Endothelial cell of umbilical vein (primary cell): ENCODE results near the gene USP36. TPM values are rescaled to one million over a fixed set of nuclear protein-coding genes. Genes with fewer than 3 reads are reported as not detected.

ENCODE experiments used
- BruUV-seq: library from RNA; stranded (reverse); fragments of 400-500 nt; replicated peaks from 2 replicates; lab custom pipeline; 2021; lab: Mats Ljungman, UMichigan
- CTCF ChIA-PET: fragments of 300-600, 350-600 bp; sonication (Branson Sonifier 250); formaldehyde crosslinking; loops from one replicate; lab custom pipeline; 2021; ENCODE audit warnings: antibody characterized with exemption, inconsistent platforms; lab: Charles Lee
- POLR2A ChIA-PET: fragments of 300-600, 350-600 bp; sonication (Branson Sonifier 250); formaldehyde crosslinking; loops from one replicate; lab custom pipeline; 2021; ENCODE audit warnings: antibody characterized with exemption, inconsistent platforms; lab: Charles Lee
- DNase-seq: peaks from one replicate; pipeline ENCODE4 v3.0.0-alpha.2; 2011; ENCODE audit warnings: low read depth, low spot score
- FAIRE-seq: peaks from 2 replicates; lab custom pipeline; 2011; peaks lifted over from hg19 to GRCh38; lab: Jason Lieb, UNC
- H2AFZ ChIP-seq: 2 replicates; pipeline ENCODE4 v1.6.0; 2012; ENCODE audit warnings: low read depth, low read length, control low read depth, inconsistent platforms
- H3K27ac ChIP-seq: 2 replicates; pipeline ENCODE4 v1.5.1; 2011; ENCODE audit warnings: low read depth, mild to moderate bottlenecking, control low read depth, low read length, moderate library complexity; ENCODE audit not compliant: insufficient read depth
- H3K27me3 ChIP-seq, 2 experiments: 2 replicates each; pipeline versions ENCODE4 v1.6.0 to v1.6.1; 2011; ENCODE audit warnings: low read length in 2 of 2, mixed read lengths in 1 of 2; ENCODE audit not compliant: control insufficient read depth in 2 of 2, insufficient read depth in 2 of 2
- H3K36me3 ChIP-seq, 2 experiments: 2 replicates in 1 of 2; 3 replicates in 1 of 2; pipeline ENCODE4 v1.5.1; 2011; ENCODE audit warnings: low read length in 2 of 2, mild to moderate bottlenecking in 1 of 2, moderate library complexity in 1 of 2; ENCODE audit not compliant: control insufficient read depth in 2 of 2, insufficient read depth in 2 of 2; ENCODE audit errors: extremely low read depth in 1 of 2
- H3K4me1 ChIP-seq: 3 replicates; pipeline ENCODE4 v1.5.1; 2011; ENCODE audit warnings: mild to moderate bottlenecking, low read length; ENCODE audit not compliant: control insufficient read depth, insufficient read depth; ENCODE audit errors: extremely low read depth
- H3K4me2 ChIP-seq: 2 replicates; pipeline ENCODE4 v1.6.1; 2011; ENCODE audit warnings: low read length, control low read depth, mixed read lengths; ENCODE audit not compliant: insufficient read depth
- H3K4me3 ChIP-seq, 3 experiments: fragments of 200-600 bp in 1 of 3; sonication (generic), shearing (Covaris generic) in 1 of 3; replicated peaks in 1 of 3; 2 replicates each; pipeline ENCODE4 v1.5.1; 2011 to 2016; ENCODE audit warnings: control low read depth in 3 of 3, low read length in 3 of 3, mild to moderate bottlenecking in 2 of 3, inconsistent platforms in 1 of 3, low read depth in 1 of 3, moderate library complexity in 1 of 3; ENCODE audit not compliant: insufficient read depth in 1 of 3
- H3K79me2 ChIP-seq: 2 replicates; pipeline ENCODE4 v1.6.0; 2012; ENCODE audit warnings: low read length, inconsistent platforms; ENCODE audit not compliant: control insufficient read depth, insufficient read depth
- H3K9ac ChIP-seq: replicated peaks from 2 replicates; pipeline ENCODE3; 2011; ENCODE audit warnings: low read length, control low read depth; ENCODE audit not compliant: insufficient read depth; ENCODE audit errors: extremely low read depth
- H3K9me1 ChIP-seq: replicated peaks from 3 replicates; pipeline ENCODE4 v1.6.0; 2011; ENCODE audit warnings: mild to moderate bottlenecking, low read length; ENCODE audit not compliant: control insufficient read depth, insufficient read depth; ENCODE audit errors: extremely low read depth
- H3K9me3 ChIP-seq: replicated peaks from 2 replicates; pipeline ENCODE4 v1.5.1; 2012; ENCODE audit warnings: low read length, inconsistent platforms; ENCODE audit not compliant: control insufficient read depth, insufficient read depth
- H4K20me1 ChIP-seq: replicated peaks from 2 replicates; pipeline ENCODE3; 2011; ENCODE audit warnings: mild to moderate bottlenecking, low read length; ENCODE audit not compliant: control insufficient read depth, insufficient read depth; ENCODE audit errors: extremely low read depth
- EZH2 ChIP-seq: IDR thresholded peaks from 2 replicates; pipeline ENCODE4 v1.6.1; 2012; ENCODE audit warnings: borderline replicate concordance, low read depth, mild to moderate bottlenecking, moderate library complexity, low read length, inconsistent platforms; ENCODE audit not compliant: severe bottlenecking
- FOS ChIP-seq: IDR thresholded peaks from 2 replicates; pipeline ENCODE4 v1.6.1; 2011; ENCODE audit warnings: mild to moderate bottlenecking, low read length, moderate library complexity, borderline replicate concordance; ENCODE audit not compliant: insufficient read depth
- GATA2 ChIP-seq: IDR thresholded peaks from 2 replicates; pipeline ENCODE4 v1.7.0; 2011; ENCODE audit warnings: low read depth, mild to moderate bottlenecking, moderate library complexity, mixed read lengths, low read length; ENCODE audit not compliant: insufficient read length, insufficient read depth
- JUN ChIP-seq: IDR thresholded peaks from 2 replicates; pipeline ENCODE4 v1.6.1; 2011; ENCODE audit warnings: borderline replicate concordance, low read depth; ENCODE audit not compliant: insufficient read length, insufficient read depth
- MYC ChIP-seq: IDR thresholded peaks from one replicate; pipeline ENCODE4 v1.6.1; 2011; ENCODE audit warnings: mild to moderate bottlenecking, low read depth, low read length
- POLR2A ChIP-seq: IDR thresholded peaks from 2 replicates; pipeline ENCODE4 v1.6.1; 2012; ENCODE audit warnings: low read depth, mild to moderate bottlenecking, control low read depth, low read length
- POLR2AphosphoS5 ChIP-seq: IDR thresholded peaks from 2 replicates; pipeline ENCODE4 v1.6.1; 2012; ENCODE audit warnings: low read depth, mild to moderate bottlenecking, control low read depth, low read length, moderate library complexity; ENCODE audit not compliant: insufficient read depth
- dilution Hi-C: fragments of 300-500 bp; cut with MboI; formaldehyde crosslinking; loops from one replicate; pipeline ENCODE4 v1.15.0; 2019; ENCODE audit warnings: low sequenced_read_pairs; ENCODE audit not compliant: extremely low pct_ligation_motif_present
- intact Hi-C: fragments of 100-400 bp; cut with micrococcal nuclease; formaldehyde crosslinking; loops from one replicate; pipeline ENCODE4 v1.10.0; 2022
- polyA plus RNA-seq, 4 experiments: library from polyadenylated mRNA; depleted of rRNA in 3 of 4; stranded (reverse) in 3 of 4; unstranded in 1 of 4; fragments of >200 nt; gene quantifications; 2 replicates each; pipeline versions ENCODE4 v1.2.1 to v1.2.3, GENCODE V29; 2011 to 2012; ENCODE audit warnings: missing spikeins in 1 of 4
- total RNA-seq: library from RNA; stranded (reverse); gene quantifications from 2 replicates; pipeline ENCODE4 v1.2.3, GENCODE V29; 2021
- TF ChIP-seq, protein P1 (sequence below): IDR thresholded peaks from 2 replicates; pipeline ENCODE4 v1.6.1; 2011; ENCODE audit not compliant: insufficient read depth, insufficient read length
- TF ChIP-seq, protein P2 (sequence below), 2 donors: IDR thresholded peaks; 1 replicate in 1 of 2; 2 replicates in 1 of 2; pipeline ENCODE4 v1.5.1; 2011; ENCODE audit warnings: low read length in 2 of 2, mild to moderate bottlenecking in 2 of 2, moderate library complexity in 2 of 2, control low read depth in 1 of 2, inconsistent platforms in 1 of 2, low read depth in 1 of 2; ENCODE audit not compliant: insufficient read depth in 1 of 2; ENCODE audit errors: extremely low read depth in 1 of 2

USP36 gene
- total and polyA plus RNA-seq, 2 donors (not counting 3 experiments of a cell fraction or from before 2014, with no cell fraction given) = 29.8 to 46.6 TPM

DNA sequence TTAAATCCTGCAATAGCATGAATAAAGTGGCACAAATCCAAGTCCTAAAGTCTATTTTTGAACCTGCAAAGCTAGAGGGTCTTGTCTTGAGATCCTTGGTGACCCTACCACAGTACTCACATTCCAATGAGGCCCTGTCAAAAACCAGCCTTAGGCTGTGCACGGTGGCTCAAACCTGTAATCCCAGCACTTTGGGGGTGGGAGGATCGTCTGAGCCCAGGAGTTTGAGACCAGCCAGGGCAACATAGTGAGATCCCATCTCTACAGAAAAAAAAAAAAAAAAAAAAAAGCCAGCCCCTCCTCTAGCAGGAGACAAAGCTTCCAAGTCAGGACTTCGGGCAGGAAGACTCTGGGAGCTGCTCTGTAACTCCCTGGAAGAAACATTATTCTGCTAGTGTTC is 74.8 kb downstream of the USP36 start:
- Histone ChIP-seq H3K4me1 (peaks cover 33% of the 10 kb centered on the region), H3K27me3 (no peaks in the 10 kb centered on the region), H3K4me2 (no peak overlapping the region), H3K9me1 (no peaks in the 10 kb centered on the region), H3K9ac (no peak overlapping the region), H4K20me1 (no peaks in the 10 kb centered on the region), H3K36me3 (no peaks in the 10 kb centered on the region), H3K9me3 (no peaks in the 10 kb centered on the region), H3K4me3 (no peak overlapping the region), H3K79me2 (peaks cover 13% of the 10 kb centered on the region), H2AFZ (no peak overlapping the region), H3K27ac (no peak overlapping the region)
- FAIRE-seq = no peak
- ChIA-PET POLR2A (no interaction called here), CTCF (no interaction called here)
- no peak for TF ChIP-seq POLR2A
- TF ChIP-seq EZH2 = no peak
- TF ChIP-seq, protein P1, sequence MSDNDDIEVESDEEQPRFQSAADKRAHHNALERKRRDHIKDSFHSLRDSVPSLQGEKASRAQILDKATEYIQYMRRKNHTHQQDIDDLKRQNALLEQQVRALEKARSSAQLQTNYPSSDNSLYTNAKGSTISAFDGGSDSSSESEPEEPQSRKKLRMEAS = no peak
- no peak for TF ChIP-seq JUN
- TF ChIP-seq POLR2AphosphoS5 = no peak
- TF ChIP-seq GATA2 = no peak
- TF ChIP-seq FOS = no peak
- no peak for TF ChIP-seq MYC
- TF ChIP-seq, protein P2, sequence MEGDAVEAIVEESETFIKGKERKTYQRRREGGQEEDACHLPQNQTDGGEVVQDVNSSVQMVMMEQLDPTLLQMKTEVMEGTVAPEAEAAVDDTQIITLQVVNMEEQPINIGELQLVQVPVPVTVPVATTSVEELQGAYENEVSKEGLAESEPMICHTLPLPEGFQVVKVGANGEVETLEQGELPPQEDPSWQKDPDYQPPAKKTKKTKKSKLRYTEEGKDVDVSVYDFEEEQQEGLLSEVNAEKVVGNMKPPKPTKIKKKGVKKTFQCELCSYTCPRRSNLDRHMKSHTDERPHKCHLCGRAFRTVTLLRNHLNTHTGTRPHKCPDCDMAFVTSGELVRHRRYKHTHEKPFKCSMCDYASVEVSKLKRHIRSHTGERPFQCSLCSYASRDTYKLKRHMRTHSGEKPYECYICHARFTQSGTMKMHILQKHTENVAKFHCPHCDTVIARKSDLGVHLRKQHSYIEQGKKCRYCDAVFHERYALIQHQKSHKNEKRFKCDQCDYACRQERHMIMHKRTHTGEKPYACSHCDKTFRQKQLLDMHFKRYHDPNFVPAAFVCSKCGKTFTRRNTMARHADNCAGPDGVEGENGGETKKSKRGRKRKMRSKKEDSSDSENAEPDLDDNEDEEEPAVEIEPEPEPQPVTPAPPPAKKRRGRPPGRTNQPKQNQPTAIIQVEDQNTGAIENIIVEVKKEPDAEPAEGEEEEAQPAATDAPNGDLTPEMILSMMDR (IDR thresholded peaks at IDR 0.05; ENCODE audit: extremely low read depth in 1 of 2, insufficient read depth in 1 of 2, low read depth in 1 of 2, low read length in 2 of 2) = no peak
- BruUV-seq = no TSS peak
- no peak for DNase-seq
- intact Hi-C loops (loop anchor here (2.0 kb wide), 1 partner anchor 15 kb away; no protein-coding TSS in a partner anchor), dilution Hi-C loops (no loop called here)
